Measurements from ENCODE around the gene SLC44A1.
A peak's percentile ranks its signal among the peaks of the same experiment; 100 is the strongest.

The SLC44A1 gene

GRCh38 chr9:105432247-105432842 is 187.9 kb downstream of the SLC44A1 start:
- DNase-seq (ENCODE audit: low spot score) = no peak

GRCh38 chr9:105435453-105435852 is 191.0 kb downstream of the SLC44A1 start:
- DNase-seq (ENCODE audit: low spot score) = no peak

- DNase-seq (ENCODE audit: low spot score) = no peak
Observed at GRCh38 chr9:105436783-105437182, 192.3 kb downstream of the SLC44A1 start.

- DNase-seq (ENCODE audit: low spot score) = no peak
Observed at GRCh38 chr9:105437704-105438103, 193.3 kb downstream of the SLC44A1 start.

GRCh38 chr9:105438141-105438806 is 193.8 kb downstream of the SLC44A1 start:
- no peak for DNase-seq (ENCODE audit: low spot score)

GRCh38 chr9:105439428-105439827 is 195.0 kb downstream of the SLC44A1 start:
- DNase-seq (ENCODE audit: low spot score) = no peak

GRCh38 chr9:105441616-105442160 is 197.2 kb downstream of the SLC44A1 start:
- no peak for DNase-seq (ENCODE audit: low spot score)

GRCh38 chr9:105443121-105443520 is 198.7 kb downstream of the SLC44A1 start:
- no peak for DNase-seq (ENCODE audit: low spot score)

- DNase-seq (ENCODE audit: low spot score) = peak; percentile 44
Observed at GRCh38 chr9:105444130-105444529, 199.7 kb downstream of the SLC44A1 start.

GRCh38 chr9:105445203-105445881 is 200.9 kb downstream of the SLC44A1 start:
- DNase-seq (ENCODE audit: low spot score) = no peak

GRCh38 chr9:105447386-105447813 is 202.9 kb downstream of the SLC44A1 start:
- DNase-seq (ENCODE audit: low spot score) = no peak

- DNase-seq (ENCODE audit: low spot score) = peak; percentile 94
Observed at GRCh38 chr9:105447814-105448812, 203.7 kb downstream of the SLC44A1 start, which contains the start of gene FSD1L. Gene FSD1L (plus strand): TSS chr9:105448034. CDS start chr9:105448221, 187 bp downstream.

GRCh38 chr9:105449081-105449480 is 204.6 kb downstream of the SLC44A1 start:
- DNase-seq (ENCODE audit: low spot score) = peak; percentile 19

- DNase-seq (ENCODE audit: low spot score) = no peak
Observed at GRCh38 chr9:105452185-105452584, 207.7 kb downstream of the SLC44A1 start.

- DNase-seq (ENCODE audit: low spot score) = no peak
Observed at GRCh38 chr9:105455836-105456475, 211.5 kb downstream of the SLC44A1 start.

GRCh38 chr9:105457560-105458294 is 213.3 kb downstream of the SLC44A1 start:
- no peak for DNase-seq (ENCODE audit: low spot score)

GRCh38 chr9:105458404-105458803 is 214.0 kb downstream of the SLC44A1 start:
- DNase-seq (ENCODE audit: low spot score) = no peak

- no peak for DNase-seq (ENCODE audit: low spot score)
Observed at GRCh38 chr9:105459336-105459735, 214.9 kb downstream of the SLC44A1 start.

- DNase-seq (ENCODE audit: low spot score) = no peak
Observed at GRCh38 chr9:105466898-105467455, 222.5 kb downstream of the SLC44A1 start.

GRCh38 chr9:105468875-105469274 is 224.4 kb downstream of the SLC44A1 start:
- no peak for DNase-seq (ENCODE audit: low spot score)
